MCF 10A (cell line): ENCODE measurements around the gene CFAP61. TPM values are rescaled to one million over a fixed set of nuclear protein-coding genes. Genes with fewer than 3 reads are reported as not detected.

Source experiments
- BruUV-seq: library from RNA; stranded (reverse); fragments of 400-500 nt; replicated peaks from 2 replicates; lab custom pipeline; 2021; lab: Mats Ljungman, UMichigan
- CTCF ChIA-PET: fragments of 300-600 bp; sonication (Branson Sonifier 250); formaldehyde crosslinking; extraction: SDS; loops from one replicate; lab custom pipeline; 2021; ENCODE audit warnings: antibody characterized with exemption, inconsistent platforms; lab: Yijun Ruan, JAX
- POLR2A ChIA-PET: fragments of 300-600, 350-650 bp; sonication (Branson Sonifier 250); formaldehyde crosslinking; extraction: SDS; loops from one replicate; lab custom pipeline; 2020; ENCODE audit warnings: antibody characterized with exemption, inconsistent platforms; lab: Yijun Ruan, JAX
- DNase-seq: peaks from one replicate; pipeline ENCODE4 v3.0.0-alpha.2; 2018; ENCODE audit not compliant: unreplicated experiment
- H3K27ac Mint-ChIP-seq: one replicate; pipeline ENCODE4 v1.8.0; 2022; ENCODE audit warnings: mild to moderate bottlenecking, low read depth, mixed read lengths; ENCODE audit not compliant: unreplicated experiment
- H3K27me3 Mint-ChIP-seq: one replicate; pipeline ENCODE4 v1.8.0; 2022; ENCODE audit warnings: mixed read lengths; ENCODE audit not compliant: insufficient read depth, unreplicated experiment
- H3K36me3 Mint-ChIP-seq: one replicate; pipeline ENCODE4 v1.8.0; 2022; ENCODE audit warnings: mild to moderate bottlenecking, moderate library complexity, mixed read lengths; ENCODE audit not compliant: insufficient read depth, unreplicated experiment
- H3K4me1 Mint-ChIP-seq: one replicate; pipeline ENCODE4 v1.8.0; 2022; ENCODE audit warnings: mixed read lengths; ENCODE audit not compliant: insufficient read depth, unreplicated experiment
- H3K4me3 Mint-ChIP-seq: one replicate; pipeline ENCODE4 v1.8.0; 2022; ENCODE audit warnings: mild to moderate bottlenecking, moderate library complexity, mixed read lengths; ENCODE audit not compliant: unreplicated experiment
- H3K9me3 Mint-ChIP-seq: one replicate; pipeline ENCODE4 v1.8.0; 2022; ENCODE audit warnings: mixed read lengths; ENCODE audit not compliant: unreplicated experiment
- intact Hi-C: fragments of 100-400 bp; cut with micrococcal nuclease; formaldehyde crosslinking; loops from 2 replicates; pipeline ENCODE4 v1.14.1; 2022
- total RNA-seq: library from RNA; stranded (reverse); gene quantifications from 2 replicates; pipeline ENCODE4 v1.2.3, GENCODE V29; 2022
- TF ChIP-seq, protein P1 (sequence below): fragments of 200-600 bp; IDR thresholded peaks from one replicate; pipeline ENCODE4 v1.8.0; 2022; ENCODE audit warnings: antibody characterized with exemption, mild to moderate bottlenecking; ENCODE audit not compliant: unreplicated experiment

CFAP61 gene
- total RNA-seq, 1 experiment from 2014 or later, result 1.5 TPM

GRCh38 chr20:20404633-20405032 lies 352.3 kb downstream of the CFAP61 start:
- ChIA-PET CTCF (interaction anchor here (0.6 to 1.1 kb wide), 3 partner anchors 92 to 1495 kb away, joined by 3 read pairs; no protein-coding TSS in a partner anchor), POLR2A (no interaction called here)
- BruUV-seq, result no TSS peak
- no peaks in the 10 kb centered on the region for H3K27me3 Mint-ChIP-seq
- no peak for DNase-seq
- no peak overlapping the region for H3K27ac Mint-ChIP-seq
- H3K9me3 Mint-ChIP-seq, result no peaks in the 10 kb centered on the region
- H3K4me1 Mint-ChIP-seq, result no peaks in the 10 kb centered on the region
- H3K4me3 Mint-ChIP-seq, result no peak overlapping the region
- TF ChIP-seq, protein P1, sequence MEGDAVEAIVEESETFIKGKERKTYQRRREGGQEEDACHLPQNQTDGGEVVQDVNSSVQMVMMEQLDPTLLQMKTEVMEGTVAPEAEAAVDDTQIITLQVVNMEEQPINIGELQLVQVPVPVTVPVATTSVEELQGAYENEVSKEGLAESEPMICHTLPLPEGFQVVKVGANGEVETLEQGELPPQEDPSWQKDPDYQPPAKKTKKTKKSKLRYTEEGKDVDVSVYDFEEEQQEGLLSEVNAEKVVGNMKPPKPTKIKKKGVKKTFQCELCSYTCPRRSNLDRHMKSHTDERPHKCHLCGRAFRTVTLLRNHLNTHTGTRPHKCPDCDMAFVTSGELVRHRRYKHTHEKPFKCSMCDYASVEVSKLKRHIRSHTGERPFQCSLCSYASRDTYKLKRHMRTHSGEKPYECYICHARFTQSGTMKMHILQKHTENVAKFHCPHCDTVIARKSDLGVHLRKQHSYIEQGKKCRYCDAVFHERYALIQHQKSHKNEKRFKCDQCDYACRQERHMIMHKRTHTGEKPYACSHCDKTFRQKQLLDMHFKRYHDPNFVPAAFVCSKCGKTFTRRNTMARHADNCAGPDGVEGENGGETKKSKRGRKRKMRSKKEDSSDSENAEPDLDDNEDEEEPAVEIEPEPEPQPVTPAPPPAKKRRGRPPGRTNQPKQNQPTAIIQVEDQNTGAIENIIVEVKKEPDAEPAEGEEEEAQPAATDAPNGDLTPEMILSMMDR, result no peak
- intact Hi-C loops, result loop anchor here (5.0 kb wide), 1 partner anchor 42 kb away; no protein-coding TSS in a partner anchor
- no peaks in the 10 kb centered on the region for H3K36me3 Mint-ChIP-seq

GRCh38 chr20:20405623-20406022 lies 353.3 kb downstream of the CFAP61 start:
- Mint-ChIP-seq H3K4me3 (no peak overlapping the region), H3K9me3 (no peaks in the 10 kb centered on the region)

DNA sequence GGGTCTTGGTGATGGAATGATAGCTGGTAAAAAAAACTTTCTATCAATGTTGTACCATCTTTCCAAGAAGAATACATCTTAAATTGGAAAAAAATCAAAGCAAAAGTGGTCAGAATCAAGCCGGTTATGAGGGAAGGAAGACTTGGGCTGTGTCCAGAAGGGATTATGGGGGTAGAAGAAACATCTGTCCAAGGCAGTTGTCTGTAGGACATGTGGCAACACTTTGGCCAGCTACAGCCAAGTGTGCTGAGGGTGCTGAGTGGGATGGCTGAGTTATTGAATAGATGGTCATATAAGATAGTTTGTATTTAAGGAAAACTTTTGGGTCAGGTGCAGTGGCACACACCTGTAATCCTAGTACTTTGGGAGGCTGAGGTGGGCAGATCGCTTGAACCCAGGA lies 354.0 kb downstream of the CFAP61 start:
- H3K27me3 Mint-ChIP-seq, result no peaks in the 10 kb centered on the region
- CTCF ChIA-PET, result interaction anchor here (0.6 to 2.2 kb wide), 7 partner anchors 10 to 319 kb away, joined by 3 to 5 read pairs (median 4); no protein-coding TSS in a partner anchor
- POLR2A ChIA-PET, result interaction anchor here (1.0 to 1.1 kb wide), 2 partner anchors 9 to 42 kb away, joined by 3 read pairs; no protein-coding TSS in a partner anchor
- H3K4me3 Mint-ChIP-seq, result no peak overlapping the region
- no TSS peak for BruUV-seq
- H3K4me1 Mint-ChIP-seq, result no peaks in the 10 kb centered on the region
- DNase-seq, result no peak
- no peak overlapping the region for H3K27ac Mint-ChIP-seq
- H3K9me3 Mint-ChIP-seq, result no peaks in the 10 kb centered on the region
- TF ChIP-seq, protein P1, result no peak
- H3K36me3 Mint-ChIP-seq, result no peaks in the 10 kb centered on the region
- intact Hi-C loops, result loop anchor here (5.0 kb wide), 1 partner anchor 44 kb away; no protein-coding TSS in a partner anchor

More at GRCh38 chr20:20405623-20406022, 353.3 kb downstream of the CFAP61 start:
- no TSS peak for BruUV-seq
- ChIA-PET CTCF (interaction anchor here (1.0 to 2.2 kb wide), 3 partner anchors 11 to 168 kb away, joined by 3 to 5 read pairs (median 5); no protein-coding TSS in a partner anchor), POLR2A (no interaction called here)
- no peaks in the 10 kb centered on the region for H3K27me3 Mint-ChIP-seq
- TF ChIP-seq, protein P1, result no peak
- H3K27ac Mint-ChIP-seq, result no peak overlapping the region
- H3K4me1 Mint-ChIP-seq, result no peaks in the 10 kb centered on the region
- intact Hi-C loops, result loop anchor here (5.0 kb wide), 1 partner anchor 43 kb away; no protein-coding TSS in a partner anchor
- DNase-seq, result no peak
- no peaks in the 10 kb centered on the region for H3K36me3 Mint-ChIP-seq

DNA sequence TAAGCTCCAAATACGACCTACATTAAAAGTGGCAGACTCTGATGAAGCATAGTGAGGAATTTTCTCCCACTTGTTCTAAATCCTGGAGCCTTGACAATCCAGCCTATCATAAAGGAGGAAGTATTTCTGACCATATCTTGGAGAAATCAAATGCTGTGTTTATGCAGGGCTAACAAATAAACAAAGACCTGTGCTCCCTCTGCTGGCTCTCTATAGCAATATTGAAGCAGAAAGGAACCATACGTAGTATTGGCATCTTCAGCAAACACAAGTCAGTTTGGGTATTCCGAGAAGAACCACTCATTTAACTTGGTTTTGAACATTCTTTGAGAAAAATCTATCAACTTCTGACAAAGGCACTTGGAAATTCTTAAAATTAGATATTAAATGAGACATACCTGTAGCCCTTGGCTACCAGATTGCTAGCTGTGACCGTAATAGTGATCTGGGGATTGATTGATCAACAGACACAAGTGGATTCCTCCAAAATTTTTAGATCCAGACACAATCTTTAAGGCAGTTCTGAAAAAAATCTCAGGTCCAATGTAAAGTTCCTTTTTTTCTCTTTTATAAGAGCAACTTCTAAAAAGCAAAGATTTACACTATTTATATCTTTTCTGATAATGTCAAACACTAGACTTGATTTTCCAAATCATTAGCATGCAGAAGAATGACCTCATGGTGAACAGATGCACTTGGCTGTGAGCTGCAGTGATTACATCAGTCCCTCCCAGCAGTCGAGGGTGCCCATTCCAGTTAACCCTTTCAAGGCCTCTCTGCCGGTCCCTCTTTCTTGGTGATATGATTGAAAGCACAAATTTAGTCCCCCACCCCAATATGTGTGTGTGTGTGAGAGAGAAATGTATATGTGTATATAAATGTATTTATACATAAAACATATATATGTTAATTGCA lies 355.8 kb downstream of the CFAP61 start:
- ChIA-PET CTCF (interaction anchor here (0.7 to 2.2 kb wide), 8 partner anchors 8 to 186 kb away, joined by 3 to 5 read pairs (median 4); no protein-coding TSS in a partner anchor), POLR2A (no interaction called here)
- TF ChIP-seq, protein P1, result no peak
- Mint-ChIP-seq H3K9me3 (no peaks in the 10 kb centered on the region), H3K4me1 (no peaks in the 10 kb centered on the region), H3K27me3 (no peaks in the 10 kb centered on the region), H3K4me3 (no peak overlapping the region), H3K36me3 (no peaks in the 10 kb centered on the region), H3K27ac (no peak overlapping the region)
- peak; percentile 2 for DNase-seq
- intact Hi-C loops, result loop anchor here (2.0 to 5.0 kb wide), 2 partner anchors 46 to 323 kb away; no protein-coding TSS in a partner anchor
- no TSS peak for BruUV-seq
